RWPE2 (cell line): ENCODE data around the gene MPST.

ENCODE experiments used
- ATAC-seq: fragments of 200-7000 bp; cut with Tn5 transposase; 3 replicates; pipeline ENCODE4 v1.9.1; 2021; ENCODE audit warnings: low read depth
- DNase-seq: peaks from one replicate; pipeline ENCODE4 v3.0.0-alpha.2; 2020; ENCODE audit warnings: low spot score
- H3K27ac ChIP-seq: fragments of 450-650 bp; 2 replicates; pipeline ENCODE4 v1.5.1; 2017; ENCODE audit warnings: mild to moderate bottlenecking; ENCODE audit not compliant: poor library complexity, severe bottlenecking
- H3K27me3 ChIP-seq: fragments of 250-450 bp; sonication (Bioruptor Pico); 2 replicates; pipeline ENCODE4 v1.5.1; 2021; ENCODE audit warnings: mild to moderate bottlenecking, moderate library complexity; ENCODE audit not compliant: insufficient read depth, poor library complexity, severe bottlenecking
- H3K36me3 ChIP-seq: fragments of 250-450 bp; sonication (Bioruptor Pico); 2 replicates; pipeline ENCODE4 v1.5.1; 2020; ENCODE audit warnings: low read depth, mild to moderate bottlenecking, moderate library complexity
- H3K4me1 ChIP-seq: fragments of 250-450 bp; sonication (Bioruptor Pico); 2 replicates; pipeline ENCODE4 v1.5.1; 2021; ENCODE audit warnings: mild to moderate bottlenecking, moderate library complexity; ENCODE audit not compliant: insufficient read depth, poor library complexity, severe bottlenecking
- H3K4me3 ChIP-seq: fragments of 250-450 bp; sonication (Bioruptor Pico); 2 replicates; pipeline ENCODE4 v1.5.1; 2021; ENCODE audit warnings: mild to moderate bottlenecking, moderate library complexity; ENCODE audit not compliant: severe bottlenecking
- H3K9me3 ChIP-seq: fragments of 250-450 bp; sonication (Bioruptor Pico); 2 replicates; pipeline ENCODE4 v1.5.1; 2021; ENCODE audit warnings: mild to moderate bottlenecking, moderate library complexity; ENCODE audit not compliant: severe bottlenecking
- TF ChIP-seq, protein P1 (sequence below): fragments of 450-650 bp; IDR thresholded peaks from one replicate; pipeline ENCODE4 v1.5.1; 2017; ENCODE audit warnings: mild to moderate bottlenecking, moderate library complexity; ENCODE audit not compliant: poor library complexity, severe bottlenecking

MPST gene

DNA sequence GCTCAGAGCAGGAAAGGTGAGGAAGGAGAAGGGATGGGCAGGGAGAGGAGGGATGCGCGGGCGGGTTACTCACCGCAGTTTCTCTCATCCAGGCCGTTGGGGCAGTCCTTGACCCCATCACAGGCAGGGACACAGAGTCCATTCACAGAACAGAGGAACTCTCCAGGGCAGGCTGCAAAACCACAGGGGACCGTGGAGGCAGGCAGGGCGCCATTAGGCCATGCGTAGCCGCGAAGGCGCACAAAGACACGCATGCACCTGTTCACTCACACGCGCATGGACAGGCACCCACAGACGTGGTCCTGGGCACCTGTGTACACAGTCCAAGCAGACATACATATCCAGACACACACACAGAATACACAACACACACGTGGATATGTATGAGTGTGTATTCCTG, 55.0 kb downstream of the MPST start:
- Histone ChIP-seq H3K36me3 (no peaks in the 10 kb centered on the region), H3K27me3 (peaks cover 8% of the 10 kb centered on the region), H3K4me3 (no peak overlapping the region), H3K27ac (no peak overlapping the region), H3K4me1 (no peaks in the 10 kb centered on the region), H3K9me3 (no peaks in the 10 kb centered on the region)
- no peak for ATAC-seq
- DNase-seq, result no peak
- TF ChIP-seq, protein P1, sequence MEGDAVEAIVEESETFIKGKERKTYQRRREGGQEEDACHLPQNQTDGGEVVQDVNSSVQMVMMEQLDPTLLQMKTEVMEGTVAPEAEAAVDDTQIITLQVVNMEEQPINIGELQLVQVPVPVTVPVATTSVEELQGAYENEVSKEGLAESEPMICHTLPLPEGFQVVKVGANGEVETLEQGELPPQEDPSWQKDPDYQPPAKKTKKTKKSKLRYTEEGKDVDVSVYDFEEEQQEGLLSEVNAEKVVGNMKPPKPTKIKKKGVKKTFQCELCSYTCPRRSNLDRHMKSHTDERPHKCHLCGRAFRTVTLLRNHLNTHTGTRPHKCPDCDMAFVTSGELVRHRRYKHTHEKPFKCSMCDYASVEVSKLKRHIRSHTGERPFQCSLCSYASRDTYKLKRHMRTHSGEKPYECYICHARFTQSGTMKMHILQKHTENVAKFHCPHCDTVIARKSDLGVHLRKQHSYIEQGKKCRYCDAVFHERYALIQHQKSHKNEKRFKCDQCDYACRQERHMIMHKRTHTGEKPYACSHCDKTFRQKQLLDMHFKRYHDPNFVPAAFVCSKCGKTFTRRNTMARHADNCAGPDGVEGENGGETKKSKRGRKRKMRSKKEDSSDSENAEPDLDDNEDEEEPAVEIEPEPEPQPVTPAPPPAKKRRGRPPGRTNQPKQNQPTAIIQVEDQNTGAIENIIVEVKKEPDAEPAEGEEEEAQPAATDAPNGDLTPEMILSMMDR, result no peak

DNA sequence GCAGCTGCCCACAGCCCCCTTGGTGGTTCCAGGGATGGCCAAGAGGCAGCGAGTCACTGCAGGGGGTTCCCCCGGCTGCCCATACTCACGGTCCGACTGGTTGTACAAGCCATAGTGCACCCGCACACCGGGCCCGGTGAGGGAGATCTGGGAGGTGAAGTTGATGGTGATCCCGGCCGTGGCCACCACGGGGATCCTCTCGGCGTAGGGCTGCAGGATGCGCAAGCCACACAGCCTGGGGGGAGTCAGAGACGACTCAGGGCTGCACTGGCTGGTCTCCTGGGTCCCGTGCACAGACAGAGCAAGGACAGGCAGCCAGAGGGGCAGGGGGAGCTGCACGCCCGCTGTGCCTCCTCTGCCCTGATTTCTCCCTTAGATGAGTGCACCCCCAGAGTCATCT, 55.5 kb downstream of the MPST start:
- no peak for ATAC-seq

DNA sequence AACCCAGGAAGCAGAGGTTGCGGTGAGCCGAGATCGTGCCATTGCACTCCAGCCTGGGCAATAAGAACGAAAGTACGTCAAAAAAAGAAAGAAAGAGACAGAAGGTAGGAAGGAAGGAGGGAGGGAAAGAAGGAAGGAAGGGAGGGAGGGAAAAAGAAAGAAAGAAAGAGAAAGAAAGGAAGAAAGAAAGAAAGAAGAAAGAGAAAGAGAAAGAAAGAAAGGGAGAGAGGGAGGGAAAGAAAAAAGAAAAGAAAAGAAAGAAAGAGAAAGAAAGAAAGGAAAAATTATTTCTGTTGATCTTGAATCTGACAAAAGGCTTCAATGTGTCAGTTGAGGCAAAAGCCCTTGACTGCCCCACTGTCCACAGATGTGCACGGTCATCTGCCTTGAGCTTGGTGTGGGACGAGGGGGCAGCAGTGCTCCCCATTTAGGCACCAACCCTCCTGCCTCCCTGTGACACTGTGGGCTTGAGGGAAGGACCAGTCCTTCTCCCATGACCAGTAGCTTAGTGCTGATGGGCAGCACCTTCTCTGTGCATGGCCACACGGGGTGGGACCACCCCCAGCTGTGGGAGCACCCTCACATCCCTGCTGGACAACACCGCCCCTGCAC, 56.4 kb downstream of the MPST start:
- Histone ChIP-seq H3K4me3 (no peak overlapping the region), H3K27ac (no peak overlapping the region), H3K36me3 (no peaks in the 10 kb centered on the region), H3K4me1 (no peaks in the 10 kb centered on the region), H3K9me3 (no peaks in the 10 kb centered on the region), H3K27me3 (peaks cover 8% of the 10 kb centered on the region)
- DNase-seq (no peak), ATAC-seq (no peak)
- TF ChIP-seq, protein P1, result no peak

More for the DNA sequence above, 55.5 kb downstream of the MPST start:
- TF ChIP-seq, protein P1, result no peak
- Histone ChIP-seq H3K36me3 (no peaks in the 10 kb centered on the region), H3K4me3 (no peak overlapping the region), H3K27me3 (peaks cover 8% of the 10 kb centered on the region), H3K27ac (no peak overlapping the region), H3K9me3 (no peaks in the 10 kb centered on the region), H3K4me1 (no peaks in the 10 kb centered on the region)
- no peak for DNase-seq

DNA sequence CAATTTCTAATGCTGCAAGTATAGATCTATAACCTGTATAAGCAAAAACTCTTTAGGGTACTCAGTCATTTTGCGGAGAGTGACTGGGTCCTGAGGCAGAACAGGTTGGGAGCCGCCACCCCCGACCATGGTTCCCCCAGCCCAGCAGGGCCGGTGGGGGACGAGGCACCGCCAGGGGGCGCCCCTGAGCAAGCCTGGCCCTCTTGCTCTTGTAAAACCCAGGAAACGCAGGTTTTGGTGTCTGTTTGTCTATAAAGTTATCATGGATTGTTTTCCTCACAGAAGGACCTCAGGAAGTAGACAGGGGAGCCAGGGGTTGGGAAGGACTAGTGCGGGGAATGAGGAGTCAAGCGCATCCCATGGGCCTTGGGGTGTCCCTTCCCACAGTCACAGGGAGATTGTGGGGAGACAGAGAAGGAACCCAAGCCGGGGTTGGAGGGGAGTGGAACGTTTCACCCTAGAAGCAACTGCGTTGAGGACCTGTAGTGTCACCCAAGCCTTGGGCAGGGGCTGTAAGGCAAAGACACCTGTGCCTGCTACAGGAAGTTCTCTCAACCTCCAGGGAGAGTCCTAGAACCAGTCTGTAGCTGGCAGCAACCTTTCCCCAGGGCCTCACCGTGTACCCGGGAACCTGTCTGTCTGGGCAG, 58.4 kb downstream of the MPST start:
- Histone ChIP-seq H3K27me3 (peaks cover 8% of the 10 kb centered on the region), H3K27ac (no peak overlapping the region), H3K4me1 (no peaks in the 10 kb centered on the region), H3K4me3 (no peak overlapping the region), H3K36me3 (no peaks in the 10 kb centered on the region), H3K9me3 (no peaks in the 10 kb centered on the region)
- TF ChIP-seq, protein P1, result peak; percentile 93
- ATAC-seq (no peak), DNase-seq (no peak)

DNA sequence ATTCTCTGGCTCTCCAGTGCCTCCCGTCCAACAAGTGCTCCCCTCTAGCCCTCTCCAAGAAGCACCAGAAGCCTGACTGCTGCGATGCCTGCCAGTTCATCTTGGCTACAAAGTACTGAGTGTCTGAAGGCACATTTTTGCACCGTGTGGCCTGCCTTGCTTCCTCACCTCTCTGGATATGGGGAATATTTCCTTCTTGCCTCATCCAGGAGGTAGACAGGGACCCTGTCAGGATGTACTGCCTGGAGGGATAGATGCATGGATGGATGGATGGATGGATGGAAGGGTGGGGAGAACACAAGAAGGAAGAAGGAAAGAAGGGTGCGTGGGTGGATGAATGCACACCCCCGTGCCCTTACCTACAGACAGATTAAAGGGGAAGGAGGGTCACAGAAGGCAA, 59.6 kb downstream of the MPST start:
- no peaks in the 10 kb centered on the region for H3K36me3 ChIP-seq
- peaks cover 8% of the 10 kb centered on the region for H3K27me3 ChIP-seq
- H3K9me3 ChIP-seq, result no peaks in the 10 kb centered on the region
- no peaks in the 10 kb centered on the region for H3K4me1 ChIP-seq
- no peak overlapping the region for H3K27ac ChIP-seq
- TF ChIP-seq, protein P1, result no peak
- ATAC-seq (no peak), DNase-seq (no peak)
- H3K4me3 ChIP-seq, result no peak overlapping the region
